HG03025 (cell line): ENCODE results near the gene PDE3B.
"Not testable (repeated sequence)": the region's sequence is repeated elsewhere in the genome, so short reads cannot be mapped to it uniquely, and the experiment has no call there.

ENCODE experiments used
- ATAC-seq: cut with Tn5 transposase; IDR thresholded peaks from one replicate; pipeline ENCODE4 v1.9.1; 2021; ENCODE audit warnings: mild to moderate bottlenecking, moderate library complexity; ENCODE audit not compliant: unreplicated experiment, low FRiP score

Gene PDE3B

DNA sequence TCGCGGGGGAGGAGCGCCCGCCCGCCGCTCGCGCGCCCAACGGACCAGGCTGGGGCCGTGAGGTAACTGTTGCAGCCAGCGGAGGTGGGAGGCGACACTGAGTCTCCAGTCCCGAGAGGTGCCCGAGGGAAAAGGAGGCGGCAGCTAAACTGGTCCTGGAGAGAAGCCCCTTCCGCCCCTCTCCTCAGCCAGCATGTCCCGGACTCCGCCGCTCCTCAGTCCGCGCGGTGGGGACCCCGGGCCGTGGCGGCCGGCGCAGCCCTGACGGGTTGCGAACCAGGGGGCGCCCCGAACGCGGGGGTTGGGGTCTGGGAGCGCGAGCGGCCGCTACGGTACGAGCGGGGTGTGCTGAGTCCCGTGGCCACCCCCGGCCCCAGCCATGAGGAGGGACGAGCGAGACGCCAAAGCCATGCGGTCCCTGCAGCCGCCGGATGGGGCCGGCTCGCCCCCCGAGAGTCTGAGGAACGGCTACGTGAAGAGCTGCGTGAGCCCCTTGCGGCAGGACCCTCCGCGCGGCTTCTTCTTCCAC is at the start of gene PDE3B:
PDE3B (plus strand) TSS at position 108 of the 529 bp plus-strand sequence; CDS start at position 380, 272 bp downstream.
- ATAC-seq = peak; percentile 73

DNA sequence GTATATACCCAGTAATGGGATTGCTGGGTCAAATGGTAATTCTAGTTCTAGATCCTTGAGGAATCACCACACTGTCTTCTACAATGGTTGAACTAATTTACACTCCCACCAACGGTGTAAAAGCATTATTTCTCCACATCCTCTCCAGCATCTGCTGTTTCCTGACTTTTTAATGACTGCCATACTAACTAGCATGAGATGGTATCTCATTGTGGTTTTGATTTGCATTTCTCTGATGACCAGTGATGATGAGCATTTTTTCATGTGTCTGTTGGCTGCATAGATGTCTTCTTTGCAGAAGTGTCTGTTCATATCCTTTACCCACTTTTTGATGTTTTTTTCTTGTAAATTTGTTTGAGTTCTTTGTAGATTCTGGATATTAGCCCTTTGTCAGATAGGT is 48.3 kb upstream of the PDE3B start:
- ATAC-seq = not testable (repeated sequence)

DNA sequence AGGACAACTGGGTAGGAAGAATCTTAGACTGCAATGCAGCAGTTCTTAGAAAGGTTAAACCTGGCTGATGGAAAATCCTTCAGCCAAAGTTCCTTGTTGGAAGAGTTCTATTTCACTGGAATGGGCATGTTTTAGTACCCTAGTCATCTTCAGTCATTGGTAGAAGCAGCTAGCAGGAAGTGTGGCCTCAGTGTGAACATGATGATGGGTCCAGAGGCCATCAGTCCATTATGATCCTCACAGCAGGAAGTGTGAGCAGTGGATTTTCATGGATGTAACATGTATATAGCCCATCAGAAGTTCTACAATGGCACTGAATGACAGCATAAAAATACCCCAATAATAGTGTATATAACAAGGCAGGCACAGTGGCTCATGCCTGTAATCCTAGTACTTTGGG is 35.9 kb upstream of the PDE3B start:
- ATAC-seq = no peak

DNA sequence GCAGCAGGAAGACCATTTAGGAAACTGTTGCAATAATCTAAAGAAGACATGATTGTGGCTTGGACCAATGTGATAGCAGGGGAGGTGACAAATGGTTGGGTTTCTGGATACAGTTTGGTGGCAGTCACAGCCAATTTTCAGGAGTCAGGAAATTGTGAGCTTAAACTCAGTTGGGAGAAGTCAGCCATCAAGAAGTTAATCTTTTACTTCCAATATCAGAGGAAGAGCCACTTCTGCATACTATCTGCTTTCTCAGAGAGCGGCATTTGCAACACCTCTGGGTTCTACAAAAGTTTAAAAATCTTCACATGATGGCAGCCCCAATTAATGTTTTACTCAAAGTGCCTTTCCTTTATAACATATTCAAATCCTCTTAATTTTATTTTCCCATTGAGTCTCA is 33.7 kb upstream of the PDE3B start:
- ATAC-seq = no peak

DNA sequence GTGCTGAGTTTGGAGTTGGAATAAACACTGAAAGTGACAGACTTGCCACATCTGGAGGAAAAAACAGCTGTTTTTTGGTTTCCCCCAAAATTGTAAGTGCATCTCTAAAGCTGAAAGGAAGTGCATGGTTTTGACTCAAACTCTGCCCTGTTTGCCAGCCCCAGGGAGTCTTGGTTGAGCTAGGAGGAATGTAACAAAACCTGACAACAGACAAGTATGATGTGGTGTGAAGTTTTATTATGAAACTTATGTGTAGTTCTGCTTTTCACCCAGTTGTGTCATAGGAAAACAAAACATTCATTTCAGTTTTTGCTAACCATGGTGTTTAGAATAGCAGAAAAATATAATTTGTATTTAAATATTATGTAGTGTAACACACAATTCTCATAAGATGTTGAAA is 31.7 kb upstream of the PDE3B start:
- no peak for ATAC-seq

DNA sequence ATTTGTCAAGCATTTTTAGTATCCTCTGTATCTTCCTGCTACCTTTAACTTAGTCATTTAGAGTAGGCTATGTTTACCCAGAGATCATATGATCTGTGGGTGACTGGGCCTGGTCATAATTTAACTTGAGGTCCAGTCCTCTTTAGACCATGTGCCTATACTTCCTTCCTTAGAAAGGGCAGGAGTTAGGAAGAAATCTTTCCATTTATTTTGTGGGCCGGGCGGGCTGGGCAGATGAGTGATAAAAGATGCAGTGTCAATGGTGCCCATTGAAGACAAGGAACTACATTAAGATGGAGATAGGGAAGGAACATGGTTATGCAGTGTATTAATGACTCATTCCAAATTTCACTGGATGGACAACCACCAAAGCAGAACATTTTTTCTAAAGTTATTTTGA is 30.9 kb upstream of the PDE3B start:
- no peak for ATAC-seq

DNA sequence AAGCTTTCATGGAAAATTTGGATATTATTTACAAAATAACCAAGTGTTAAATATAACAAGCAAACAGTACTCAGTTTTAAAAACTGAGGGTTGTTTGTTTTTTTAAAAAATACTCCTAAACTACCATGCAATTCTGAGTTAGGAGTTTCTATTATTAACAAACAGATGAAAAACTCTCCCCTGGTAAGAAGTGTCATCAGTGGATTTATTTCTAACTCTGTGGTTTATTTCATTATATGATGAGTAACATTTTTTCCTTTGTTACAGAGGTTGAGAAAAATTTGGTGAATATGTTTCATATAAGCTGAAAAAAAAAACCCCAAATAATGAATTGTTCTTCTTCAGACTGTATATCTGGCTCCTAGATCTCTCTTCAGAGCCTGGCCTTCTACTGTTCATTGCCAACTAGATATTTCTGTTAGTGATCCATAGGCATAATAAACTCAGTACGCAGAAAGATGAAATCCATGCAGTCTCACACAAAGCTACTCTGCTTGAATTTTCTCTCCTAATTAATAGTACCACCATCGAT is 29.4 kb upstream of the PDE3B start:
- ATAC-seq = no peak

DNA sequence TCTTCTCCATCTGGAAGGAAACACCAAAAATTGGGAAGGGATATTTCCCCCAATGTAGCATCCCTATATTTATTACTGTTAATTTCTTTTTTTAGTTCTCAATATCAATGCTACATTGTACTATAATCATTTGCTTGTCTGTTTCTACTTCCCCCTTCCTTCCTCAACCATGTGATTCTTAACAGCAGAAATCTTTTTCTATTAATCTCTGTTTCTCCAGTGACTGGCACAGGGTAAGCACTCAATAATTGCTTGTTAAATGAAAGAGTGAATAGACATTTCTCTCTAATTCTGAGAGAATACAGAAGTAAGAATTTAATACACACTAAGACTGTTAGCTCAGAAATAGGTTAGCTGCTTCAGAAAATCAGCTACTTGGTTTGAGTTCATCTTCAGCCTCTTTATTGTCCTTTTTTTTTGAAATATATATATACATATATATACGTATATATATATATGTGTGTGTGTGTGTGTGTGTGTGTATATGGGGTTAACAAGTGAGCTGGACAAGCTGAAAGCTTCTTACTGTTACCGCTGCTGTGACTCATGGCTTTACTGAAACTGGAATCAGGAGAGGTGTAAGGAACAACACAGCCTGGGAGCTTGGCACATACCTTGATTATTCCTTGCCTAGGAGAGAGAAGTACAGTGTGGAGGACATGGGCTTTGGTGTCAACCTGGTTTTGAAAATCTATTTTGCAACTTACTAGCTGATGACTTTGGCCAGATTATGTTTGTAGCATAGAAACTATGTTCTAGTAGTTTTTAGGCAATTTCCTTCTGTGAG is 26.2 kb upstream of the PDE3B start:
- ATAC-seq = no peak

DNA sequence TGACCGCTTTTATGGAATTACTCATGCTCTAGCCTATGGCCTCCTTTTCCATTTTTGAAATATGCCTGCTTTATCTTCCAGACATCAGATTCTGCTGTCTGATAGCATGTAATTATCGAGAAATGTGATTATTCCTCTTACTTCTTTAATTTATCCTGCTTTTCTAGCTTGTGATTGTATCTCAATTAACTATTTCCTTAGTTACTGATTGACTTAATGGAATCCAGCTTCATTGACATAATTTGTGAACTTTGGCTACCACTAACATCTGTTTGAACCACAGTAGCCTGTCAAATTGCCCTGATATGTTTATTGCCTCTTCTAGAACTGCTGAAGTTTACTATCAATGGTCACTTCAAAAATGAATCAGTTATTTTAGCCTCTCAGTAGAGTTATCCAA is 25.5 kb upstream of the PDE3B start:
- ATAC-seq = no peak

DNA sequence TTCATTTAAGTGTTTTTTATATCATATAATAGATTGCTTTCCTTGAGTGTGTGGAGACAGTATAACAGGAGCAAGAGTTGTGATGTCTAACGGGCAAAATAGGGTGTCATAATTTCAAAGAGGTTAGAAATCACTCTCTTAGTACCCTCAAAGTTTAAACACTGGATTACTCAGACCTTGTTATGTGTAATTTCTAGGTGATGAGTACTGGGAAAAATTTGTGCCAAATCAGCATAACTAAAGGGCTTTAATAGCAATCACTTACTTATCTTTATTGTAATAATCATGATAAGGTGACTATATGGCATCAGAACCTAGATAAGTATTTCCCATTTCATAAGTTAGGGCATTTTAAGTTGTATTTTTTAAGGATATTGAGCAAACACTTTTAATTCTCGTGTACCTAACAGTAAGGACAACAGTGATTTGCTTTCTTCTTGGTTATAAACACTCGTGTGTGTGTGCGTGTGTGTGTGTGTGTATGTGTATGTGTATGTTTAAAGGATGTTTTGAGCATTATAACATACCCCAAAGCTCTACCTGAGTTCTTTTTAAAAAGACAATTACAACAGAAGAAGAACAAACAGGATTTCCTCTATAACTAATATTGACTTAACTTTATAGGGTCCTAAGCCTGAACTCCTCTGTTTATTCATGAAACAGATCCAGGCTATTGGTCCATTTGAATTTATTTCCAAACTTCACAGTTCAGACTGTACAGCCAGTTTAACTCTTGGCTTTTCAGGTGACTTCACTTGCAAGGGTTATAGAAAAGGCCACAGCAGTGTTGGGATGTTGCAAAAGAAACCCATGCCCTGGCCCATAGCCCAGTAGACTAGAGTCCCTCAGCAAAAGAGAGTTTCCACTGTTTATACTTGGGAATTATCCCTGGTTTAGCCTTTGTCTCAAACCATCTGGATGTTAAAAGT is 23.7 kb upstream of the PDE3B start:
- no peak for ATAC-seq

DNA sequence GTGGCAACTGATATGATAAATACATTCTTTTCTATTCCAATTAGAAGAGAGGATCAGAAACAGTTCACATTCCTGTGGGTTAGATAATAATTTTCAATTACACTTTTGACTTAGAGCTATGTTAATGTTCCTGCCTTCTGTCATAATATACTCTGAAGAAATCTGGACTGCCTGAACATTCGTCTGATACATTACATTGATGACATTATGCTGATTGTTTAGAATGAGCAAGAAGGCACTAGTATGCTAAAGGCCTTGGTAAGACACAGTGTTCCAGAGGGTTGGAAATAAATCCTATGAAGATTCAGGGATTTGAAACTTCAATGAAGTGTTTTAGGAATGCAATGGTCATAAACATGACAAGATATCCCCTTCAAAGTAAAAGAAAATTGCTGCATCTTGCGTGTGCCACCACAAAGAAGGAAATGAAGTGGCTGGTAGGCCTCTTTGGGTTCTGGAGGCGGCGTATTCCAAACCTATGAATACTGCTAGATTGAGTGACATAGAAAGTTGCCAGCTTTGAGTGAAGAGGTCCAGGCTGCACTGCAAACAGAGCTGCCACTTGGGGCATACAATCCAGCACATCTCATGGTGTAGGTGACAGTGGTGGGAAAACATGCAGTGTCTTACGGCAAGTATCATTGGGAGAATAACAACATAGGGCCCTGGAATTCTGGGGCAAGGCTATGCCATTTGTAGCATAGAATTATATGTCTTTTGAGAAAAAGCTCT is 21.2 kb upstream of the PDE3B start:
- ATAC-seq = no peak

DNA sequence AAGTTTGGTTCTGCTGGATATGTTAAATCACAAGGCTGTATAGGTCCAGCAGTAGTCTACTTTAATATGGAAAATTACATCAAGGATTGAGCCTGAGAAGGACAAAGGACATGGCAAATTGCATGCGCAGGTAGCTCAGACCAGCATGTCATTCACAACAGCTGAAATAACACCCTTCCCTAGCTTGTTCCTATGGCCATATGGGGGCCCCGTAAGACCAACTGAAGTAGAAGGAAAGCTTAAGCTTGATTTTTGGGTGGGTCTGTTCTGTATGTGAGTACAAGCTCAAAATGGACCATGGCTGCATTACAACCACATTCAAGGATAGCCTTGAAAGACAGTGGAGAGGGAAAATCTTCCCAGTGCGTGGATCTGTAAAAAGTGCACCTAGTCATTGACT is 20.6 kb upstream of the PDE3B start:
- no peak for ATAC-seq

DNA sequence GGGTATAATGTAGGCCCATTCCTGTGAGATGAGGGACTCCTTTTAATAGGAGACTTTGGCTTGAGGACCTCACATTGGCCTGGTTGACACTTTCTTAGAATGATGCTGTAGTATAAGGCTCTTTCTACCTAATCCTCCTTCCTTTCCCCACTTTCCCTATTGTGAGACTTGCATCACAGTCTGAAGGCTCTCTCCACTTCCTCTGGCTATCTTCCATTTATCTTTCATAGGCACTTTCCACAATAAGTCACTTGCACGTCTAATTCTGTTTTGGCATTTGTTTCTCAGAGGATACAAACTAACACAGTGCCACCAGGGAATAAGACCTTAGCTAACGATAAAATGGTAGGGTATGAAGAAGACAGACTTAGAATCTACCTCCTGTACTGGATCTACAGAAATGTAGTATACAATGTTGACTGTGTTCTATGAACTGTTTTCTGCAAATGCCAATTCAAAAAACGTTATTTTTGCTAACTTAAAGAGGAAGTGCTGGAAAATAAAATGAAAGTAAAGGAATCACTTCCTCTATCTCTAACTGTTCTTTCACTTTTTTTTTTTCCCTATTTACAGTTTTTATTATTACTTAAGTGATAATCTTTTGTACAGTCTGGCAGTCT is 17.9 kb upstream of the PDE3B start:
- no peak for ATAC-seq

DNA sequence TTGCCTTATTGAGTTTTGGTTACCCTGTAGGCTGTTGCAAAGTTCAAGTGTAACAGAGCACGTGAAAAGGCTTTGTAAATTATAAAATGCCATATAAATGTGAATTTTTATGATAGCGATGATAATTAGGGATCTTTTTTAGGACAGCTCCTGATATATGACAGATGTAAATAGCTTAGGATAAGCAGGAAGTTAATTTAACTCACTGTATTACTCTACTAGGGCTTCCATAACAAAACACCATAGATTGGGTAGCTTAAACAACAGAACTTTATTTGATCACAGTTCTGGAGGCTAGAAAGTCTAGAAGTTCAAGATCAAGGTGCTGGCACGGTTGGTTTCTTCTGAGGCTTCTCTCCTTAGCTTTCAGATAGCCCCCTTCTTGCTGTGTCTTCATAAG is 17.0 kb upstream of the PDE3B start:
- no peak for ATAC-seq

DNA sequence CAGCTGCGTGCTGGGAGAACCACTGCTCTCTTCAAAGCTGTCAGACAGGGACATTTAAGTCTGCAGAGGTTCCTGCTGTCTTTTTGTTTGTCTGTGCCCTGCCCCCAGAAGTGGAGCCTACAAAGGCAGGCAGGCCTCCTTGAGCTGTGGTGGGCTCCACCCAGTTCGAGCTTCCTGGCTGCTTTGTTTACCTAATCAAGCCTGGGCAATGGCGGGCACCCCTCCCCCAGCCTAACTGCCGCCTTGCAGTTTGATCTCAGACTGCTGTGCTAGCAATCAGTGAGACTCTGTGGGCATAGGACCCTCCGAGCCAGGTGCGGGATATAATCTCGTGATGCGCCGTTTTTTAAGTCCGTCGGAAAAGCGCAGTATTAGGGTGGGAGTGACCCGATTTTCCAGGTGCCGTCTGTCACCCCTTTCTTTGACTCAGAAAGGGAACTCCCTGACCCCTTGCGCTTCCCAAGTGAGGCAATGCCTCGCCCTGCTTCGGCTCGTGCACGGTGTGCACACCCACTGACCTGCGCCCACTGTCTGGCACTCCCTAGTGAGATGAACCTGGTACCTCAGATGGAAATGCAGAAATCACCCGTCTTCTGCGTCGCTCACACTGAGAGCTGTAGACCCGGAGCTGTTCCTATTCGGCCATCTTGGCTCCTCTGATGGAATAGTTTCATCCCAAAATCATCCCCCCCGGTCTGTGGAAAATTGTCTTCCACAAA is 9.9 kb upstream of the PDE3B start:
- not testable (repeated sequence) for ATAC-seq

DNA sequence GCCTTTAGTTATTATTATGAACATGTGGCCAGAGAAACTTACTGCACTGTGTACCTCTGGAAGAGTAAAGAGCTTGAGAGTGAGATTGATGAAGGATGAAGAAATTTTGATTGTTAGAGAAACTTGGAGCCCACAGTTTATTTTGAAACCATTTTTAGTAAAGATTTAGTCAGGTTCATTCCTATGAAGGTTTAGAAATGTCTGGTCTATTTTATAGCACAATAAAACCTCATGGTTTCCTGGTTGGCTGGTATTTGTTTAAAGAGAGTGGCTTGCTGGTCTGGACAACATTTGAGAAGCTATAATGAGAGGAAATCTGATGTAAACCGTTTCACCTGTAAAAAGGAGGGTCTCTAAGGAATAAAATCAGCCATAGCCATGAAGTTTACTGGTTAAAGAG is 8.8 kb upstream of the PDE3B start:
- no peak for ATAC-seq

DNA sequence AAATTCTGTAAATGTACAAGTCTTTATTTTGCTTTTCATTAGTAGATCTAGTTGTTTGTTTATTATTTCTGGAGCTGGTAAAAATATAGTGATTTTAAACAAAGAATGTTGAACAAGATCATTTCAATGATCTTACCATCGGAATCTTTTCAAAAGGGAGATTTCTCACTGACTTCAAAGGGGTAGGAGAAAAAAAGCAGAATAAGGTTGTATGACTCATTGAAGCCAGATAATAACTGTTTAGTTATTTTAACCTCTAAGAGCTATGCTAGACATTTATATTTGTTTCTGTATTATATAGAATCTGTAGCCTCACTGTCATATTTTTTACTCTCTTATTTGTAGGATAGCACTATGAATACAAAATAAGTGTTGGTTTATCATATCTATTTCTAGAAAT is 8.1 kb upstream of the PDE3B start:
- no peak for ATAC-seq

DNA sequence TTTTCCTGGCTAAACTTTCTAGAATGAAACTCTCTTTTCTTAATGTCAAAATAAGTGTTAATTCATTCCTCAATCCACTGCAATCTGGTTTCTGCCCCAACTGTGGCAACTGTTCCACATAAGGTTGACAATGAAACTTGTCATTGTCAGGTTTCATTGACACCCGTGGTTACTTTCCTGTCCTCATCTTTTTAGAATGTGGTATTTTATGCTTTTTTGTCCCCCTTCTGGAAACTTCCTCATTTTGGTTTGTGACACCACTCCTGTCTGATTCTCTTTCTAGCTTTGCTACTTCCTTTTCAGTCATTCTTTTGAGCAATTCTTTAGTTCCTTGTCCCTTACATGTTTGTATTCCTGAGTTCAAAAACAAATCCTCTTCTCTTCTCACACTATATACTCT is 7.5 kb upstream of the PDE3B start:
- ATAC-seq = peak; percentile 49

DNA sequence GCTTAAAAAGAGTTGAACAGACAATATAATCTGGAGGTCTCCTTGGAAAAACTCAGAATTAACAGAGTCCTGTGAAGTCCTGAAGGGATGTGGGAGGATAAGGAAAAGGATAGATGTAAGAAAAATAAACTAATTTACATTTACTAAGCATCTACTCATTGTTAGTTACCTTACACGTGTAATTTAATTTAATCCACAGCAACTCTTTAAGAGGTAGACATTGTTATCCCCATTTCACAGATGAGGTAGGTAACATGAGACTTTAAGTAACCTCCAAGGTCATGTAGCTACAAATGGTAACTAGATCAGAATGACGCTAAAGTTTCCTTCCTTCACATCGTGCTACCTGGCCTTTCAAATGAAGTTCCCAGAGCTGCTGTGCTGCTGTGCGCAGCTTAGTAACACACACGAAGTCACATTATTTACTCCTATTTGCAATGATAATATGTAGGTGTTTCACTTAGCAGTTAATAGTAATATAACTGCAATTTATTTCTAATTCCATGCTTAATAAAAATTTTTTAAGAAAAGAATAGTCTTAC is 5.7 kb upstream of the PDE3B start:
- ATAC-seq = no peak
